GM20431 (cell line): ENCODE measurements around the gene ZNF280B.
"Not testable (repeated sequence)": the region's sequence is repeated elsewhere in the genome, so short reads cannot be mapped to it uniquely, and the experiment has no call there.

Source experiments
- in situ Hi-C: fragments of 300-500 bp; cut with MseI, MboI; formaldehyde crosslinking; loops from one replicate; pipeline ENCODE4 v1.15.0; 2020; ENCODE audit warnings: low sequenced_read_pairs; ENCODE audit not compliant: unreplicated experiment

ZNF280B gene

DNA sequence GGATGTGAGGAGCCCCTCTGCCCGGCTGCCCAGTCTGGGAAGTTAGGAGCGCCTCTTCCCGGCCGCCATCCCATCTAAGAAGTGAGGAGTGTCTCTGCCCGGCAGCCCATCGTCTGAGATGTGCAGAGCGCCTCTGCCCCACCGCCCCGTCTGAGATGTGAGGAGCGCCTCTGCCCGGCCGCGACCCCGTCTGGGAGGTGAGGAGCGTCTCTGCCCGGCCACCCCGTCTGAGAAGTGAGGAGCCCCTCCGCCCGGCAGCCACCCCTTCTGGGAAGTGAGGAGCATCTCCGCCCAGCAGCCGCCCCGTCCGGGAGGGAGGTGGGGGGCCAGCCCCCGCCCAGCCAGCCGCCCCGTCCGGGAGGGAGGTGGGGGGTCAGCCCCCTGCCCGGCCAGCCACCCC lies 66.9 kb downstream of the ZNF280B start:
- in situ Hi-C loops = not testable (repeated sequence)

DNA sequence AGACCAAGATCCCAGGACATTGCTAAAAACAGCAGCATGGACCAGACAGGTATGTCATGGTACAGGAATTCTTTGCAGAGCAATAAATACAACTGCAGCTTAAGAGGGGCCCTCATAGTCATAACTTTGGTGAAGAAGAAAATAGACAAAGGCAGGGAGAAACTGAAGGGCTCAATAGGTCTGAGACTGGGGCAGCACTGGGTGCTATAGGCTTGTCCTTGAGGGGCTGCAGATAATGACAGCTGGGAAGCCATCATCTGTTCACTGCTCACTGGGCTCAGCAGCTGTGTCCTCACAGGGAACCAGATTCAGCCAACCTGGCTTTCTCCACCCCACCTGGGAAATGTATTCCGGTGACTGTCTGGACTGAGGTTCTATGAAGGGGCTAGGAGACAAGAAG lies 68.4 kb downstream of the ZNF280B start:
- in situ Hi-C loops = no loop called here
